ENCODE measurements around the gene GNB1L. TPM values are rescaled to one million over a fixed set of nuclear protein-coding genes. Genes with fewer than 3 reads are reported as not detected.

Gene GNB1L
- total RNA-seq, 1 experiment from 2014 or later, result 15.8 TPM

DNA sequence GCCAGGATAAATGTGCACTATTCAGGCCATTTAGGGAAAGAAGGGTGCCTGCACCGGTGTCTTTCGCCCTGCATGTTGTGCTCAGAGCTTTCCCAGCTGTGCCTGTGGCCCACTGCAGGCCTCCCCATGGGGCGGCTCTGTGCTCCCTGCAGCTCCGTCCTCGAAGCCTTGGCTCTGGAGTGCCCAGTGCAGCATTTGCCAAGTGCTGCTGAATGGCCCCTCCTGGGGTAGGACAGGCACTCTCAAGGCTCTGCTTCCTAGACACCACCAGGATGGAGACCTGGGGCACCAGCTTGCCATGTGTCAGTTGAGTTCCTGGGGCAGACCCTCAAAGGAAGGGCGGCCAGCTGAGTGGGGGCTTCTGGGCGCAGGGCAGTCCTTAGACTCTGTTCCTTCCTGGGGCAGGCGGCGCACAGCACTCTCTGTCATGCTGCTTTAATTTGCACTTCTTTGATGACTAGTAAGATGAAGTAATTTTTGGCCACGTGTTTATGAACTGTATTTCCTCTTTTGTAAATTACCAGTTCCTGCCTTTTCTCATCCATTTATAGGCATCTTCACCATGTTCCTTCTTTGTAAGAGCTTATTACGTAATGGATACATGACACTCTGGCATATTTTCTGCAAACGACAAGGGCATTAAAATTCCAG, 32.1 kb upstream of the GNB1L start:
- BruUV-seq (replicated peaks), result no TSS peak
- POLR2A ChIA-PET, result no interaction called here
- no peaks in the 10 kb centered on the region for H3K27me3 ChIP-seq (replicated peaks; ENCODE audit: control insufficient read depth, insufficient read depth, low read length)
- H3K4me1 Mint-ChIP-seq (ENCODE audit: low read depth, unreplicated experiment), result peaks cover 6% of the 10 kb centered on the region
- TF ChIP-seq, protein P1, sequence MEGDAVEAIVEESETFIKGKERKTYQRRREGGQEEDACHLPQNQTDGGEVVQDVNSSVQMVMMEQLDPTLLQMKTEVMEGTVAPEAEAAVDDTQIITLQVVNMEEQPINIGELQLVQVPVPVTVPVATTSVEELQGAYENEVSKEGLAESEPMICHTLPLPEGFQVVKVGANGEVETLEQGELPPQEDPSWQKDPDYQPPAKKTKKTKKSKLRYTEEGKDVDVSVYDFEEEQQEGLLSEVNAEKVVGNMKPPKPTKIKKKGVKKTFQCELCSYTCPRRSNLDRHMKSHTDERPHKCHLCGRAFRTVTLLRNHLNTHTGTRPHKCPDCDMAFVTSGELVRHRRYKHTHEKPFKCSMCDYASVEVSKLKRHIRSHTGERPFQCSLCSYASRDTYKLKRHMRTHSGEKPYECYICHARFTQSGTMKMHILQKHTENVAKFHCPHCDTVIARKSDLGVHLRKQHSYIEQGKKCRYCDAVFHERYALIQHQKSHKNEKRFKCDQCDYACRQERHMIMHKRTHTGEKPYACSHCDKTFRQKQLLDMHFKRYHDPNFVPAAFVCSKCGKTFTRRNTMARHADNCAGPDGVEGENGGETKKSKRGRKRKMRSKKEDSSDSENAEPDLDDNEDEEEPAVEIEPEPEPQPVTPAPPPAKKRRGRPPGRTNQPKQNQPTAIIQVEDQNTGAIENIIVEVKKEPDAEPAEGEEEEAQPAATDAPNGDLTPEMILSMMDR (IDR thresholded peaks at IDR 0.05; ENCODE audit: insufficient read depth in 1 of 2, low read depth in 1 of 2, low read length in 1 of 2, severe bottlenecking in 1 of 2, unreplicated experiment in 1 of 2), result no peak
- DNase-seq, result no peak
- intact Hi-C loops (cut with micrococcal nuclease; ENCODE audit: unreplicated experiment), result no loop called here
- H3K4me1 ChIP-seq, result peaks cover 29% of the 10 kb centered on the region
- H3K27me3 Mint-ChIP-seq (ENCODE audit: insufficient read depth, unreplicated experiment), result no peaks in the 10 kb centered on the region
- H3K27ac Mint-ChIP-seq (ENCODE audit: unreplicated experiment), result no peak overlapping the region
- no peaks in the 10 kb centered on the region for H3K36me3 ChIP-seq (ENCODE audit: control insufficient read depth, insufficient read depth, low read length)
- H3K36me3 Mint-ChIP-seq (ENCODE audit: insufficient read depth, unreplicated experiment), result peaks cover 18% of the 10 kb centered on the region
- no peak overlapping the region for H3K4me3 ChIP-seq (ENCODE audit: low read depth, low read length)
- H3K4me3 Mint-ChIP-seq (ENCODE audit: unreplicated experiment), result no peak overlapping the region
- CTCF ChIA-PET, result no interaction called here
- H3K9me3 Mint-ChIP-seq (ENCODE audit: unreplicated experiment), result no peaks in the 10 kb centered on the region
- no peaks in the 10 kb centered on the region for H3K9me3 ChIP-seq

DNA sequence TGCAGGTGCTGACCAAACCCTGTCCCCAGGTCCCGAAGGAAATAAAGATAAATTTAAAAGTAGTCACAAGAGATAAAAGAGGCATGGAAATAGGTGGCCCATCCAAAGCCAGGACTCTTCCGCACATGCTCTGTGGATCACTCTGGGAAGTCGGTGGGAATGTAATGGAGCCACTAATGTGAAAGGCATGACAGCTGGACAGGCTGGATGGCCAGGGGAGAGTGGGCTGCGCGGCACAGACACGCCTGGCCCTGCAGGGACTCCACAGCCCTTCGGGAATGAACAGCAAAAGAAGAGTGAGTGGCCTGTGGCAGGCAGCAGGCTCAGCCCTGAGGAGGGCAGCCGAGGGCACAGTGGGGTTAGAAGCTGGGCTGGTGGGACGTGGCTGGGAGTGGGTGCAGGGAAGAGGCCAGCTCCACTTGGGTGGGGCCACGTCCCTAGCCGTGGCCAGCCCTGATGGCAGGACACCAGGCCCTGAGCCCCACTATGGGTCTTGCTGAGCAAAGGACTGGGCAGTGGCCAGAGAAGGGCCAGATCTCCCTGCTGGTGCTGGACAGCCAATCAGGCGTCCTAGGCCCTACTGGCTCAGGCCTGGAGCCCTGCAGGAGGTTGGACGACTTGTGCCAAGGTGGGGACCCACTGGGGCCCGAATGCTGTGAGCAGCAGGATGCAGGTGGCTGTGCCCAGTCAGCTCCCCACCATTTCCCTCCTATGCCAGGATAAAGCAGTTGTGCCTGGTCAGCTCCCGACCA, 31.3 kb upstream of the GNB1L start:
- H3K27me3 ChIP-seq (replicated peaks; ENCODE audit: control insufficient read depth, insufficient read depth, low read length), result no peaks in the 10 kb centered on the region
- H3K4me3 Mint-ChIP-seq (ENCODE audit: unreplicated experiment), result no peak overlapping the region
- no TSS peak for BruUV-seq (replicated peaks)
- no peaks in the 10 kb centered on the region for H3K36me3 ChIP-seq (ENCODE audit: control insufficient read depth, insufficient read depth, low read length)
- CTCF ChIA-PET, result interaction anchor here (1.5 kb wide), 1 partner anchor 36 kb away, joined by 3 read pairs; no protein-coding TSS in a partner anchor
- H3K4me1 ChIP-seq, result peaks cover 27% of the 10 kb centered on the region
- H3K27ac Mint-ChIP-seq (ENCODE audit: unreplicated experiment), result peak overlapping the region; percentile 79
- DNase-seq, result no peak
- TF ChIP-seq, protein P1 (IDR thresholded peaks at IDR 0.05; ENCODE audit: insufficient read depth in 1 of 2, low read depth in 1 of 2, low read length in 1 of 2, severe bottlenecking in 1 of 2, unreplicated experiment in 1 of 2), result no peak
- H3K9me3 ChIP-seq, result no peaks in the 10 kb centered on the region
- H3K27me3 Mint-ChIP-seq (ENCODE audit: insufficient read depth, unreplicated experiment), result no peaks in the 10 kb centered on the region
- no peak overlapping the region for H3K4me3 ChIP-seq (ENCODE audit: low read depth, low read length)
- intact Hi-C loops (cut with micrococcal nuclease; ENCODE audit: unreplicated experiment), result no loop called here
- H3K4me1 Mint-ChIP-seq (ENCODE audit: low read depth, unreplicated experiment), result peaks cover 2% of the 10 kb centered on the region
- H3K36me3 Mint-ChIP-seq (ENCODE audit: insufficient read depth, unreplicated experiment), result peaks cover 18% of the 10 kb centered on the region
- no peaks in the 10 kb centered on the region for H3K9me3 Mint-ChIP-seq (ENCODE audit: unreplicated experiment)
- POLR2A ChIA-PET, result no interaction called here

DNA sequence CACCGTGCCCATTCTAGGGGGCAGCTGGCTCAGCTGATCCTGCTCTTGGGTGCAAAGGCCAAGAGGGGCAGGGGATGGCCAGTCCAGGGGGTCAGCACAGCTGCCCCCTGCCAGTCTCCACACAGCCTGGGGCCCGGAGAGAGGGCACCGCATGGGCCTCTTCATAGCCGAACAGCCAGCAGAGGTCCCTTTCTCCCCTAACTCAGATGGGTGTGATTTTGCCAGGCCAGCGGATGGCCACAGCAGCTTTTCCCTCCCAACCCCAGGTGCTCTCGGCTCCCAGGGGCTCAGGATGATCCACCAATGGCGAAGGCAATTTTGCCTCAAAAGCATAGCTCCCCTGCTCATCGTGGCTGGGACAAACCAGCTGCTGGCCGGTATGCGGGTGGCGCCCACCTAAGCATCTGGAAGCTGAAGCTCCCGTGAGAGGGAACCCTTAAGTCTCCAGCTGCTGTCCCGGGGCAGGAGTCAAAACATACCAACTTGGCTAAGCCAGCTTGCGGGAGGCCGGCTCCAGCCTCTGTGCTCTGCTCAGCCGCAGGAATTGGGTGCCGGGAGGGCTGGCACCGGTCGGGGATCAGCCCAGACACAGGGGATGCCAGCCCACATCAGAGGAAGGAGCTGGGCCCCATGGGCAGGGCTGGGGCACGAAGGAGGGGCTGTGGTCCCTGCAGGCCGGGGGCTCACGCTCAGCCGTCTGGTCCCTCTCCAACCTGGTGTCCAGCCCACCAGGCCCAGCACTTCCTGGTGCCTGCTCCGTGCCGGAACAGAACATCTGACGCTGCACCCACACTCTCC, 30.5 kb upstream of the GNB1L start:
- intact Hi-C loops (cut with micrococcal nuclease; ENCODE audit: unreplicated experiment), result no loop called here
- no peak overlapping the region for H3K4me3 Mint-ChIP-seq (ENCODE audit: unreplicated experiment)
- TF ChIP-seq, protein P1 (IDR thresholded peaks at IDR 0.05; ENCODE audit: insufficient read depth in 1 of 2, low read depth in 1 of 2, low read length in 1 of 2, severe bottlenecking in 1 of 2, unreplicated experiment in 1 of 2), result no peak
- H3K27me3 Mint-ChIP-seq (ENCODE audit: insufficient read depth, unreplicated experiment), result no peaks in the 10 kb centered on the region
- no TSS peak for BruUV-seq (replicated peaks)
- POLR2A ChIA-PET, result no interaction called here
- H3K36me3 Mint-ChIP-seq (ENCODE audit: insufficient read depth, unreplicated experiment), result peaks cover 22% of the 10 kb centered on the region
- H3K36me3 ChIP-seq (ENCODE audit: control insufficient read depth, insufficient read depth, low read length), result no peaks in the 10 kb centered on the region
- DNase-seq, result no peak
- no peaks in the 10 kb centered on the region for H3K9me3 ChIP-seq
- no peaks in the 10 kb centered on the region for H3K27me3 ChIP-seq (replicated peaks; ENCODE audit: control insufficient read depth, insufficient read depth, low read length)
- H3K27ac Mint-ChIP-seq (ENCODE audit: unreplicated experiment), result peak overlapping the region; percentile 79
- CTCF ChIA-PET, result interaction anchor here (1.0 to 1.5 kb wide), 2 partner anchors 25 to 35 kb away, joined by 3 read pairs; no protein-coding TSS in a partner anchor
- peaks cover 31% of the 10 kb centered on the region for H3K4me1 ChIP-seq
- H3K4me1 Mint-ChIP-seq (ENCODE audit: low read depth, unreplicated experiment), result peaks cover 11% of the 10 kb centered on the region
- no peaks in the 10 kb centered on the region for H3K9me3 Mint-ChIP-seq (ENCODE audit: unreplicated experiment)
- no peak overlapping the region for H3K4me3 ChIP-seq (ENCODE audit: low read depth, low read length)
